ENCODE data around the gene VASH2.

- TF ChIP-seq EZH2 (IDR thresholded peaks at IDR 0.05; ENCODE audit: low read depth, unreplicated experiment), result no peak
- no peak for TF ChIP-seq CTCF (conservative IDR thresholded peaks at IDR 0.05; ENCODE audit: low read depth in 2 of 2)
- TF ChIP-seq POLR2AphosphoS5 (IDR thresholded peaks at IDR 0.05; ENCODE audit: low read depth), result peak; percentile 34; the same call in 1 of the 2 replicates
- TF ChIP-seq REST (IDR thresholded peaks at IDR 0.05; ENCODE audit: unreplicated experiment), result no peak
- TF ChIP-seq CREB1 (CRISPR knock-in tag; IDR thresholded peaks at IDR 0.05; ENCODE audit: low read depth), result no peak
- TF ChIP-seq ETS1 (IDR thresholded peaks at IDR 0.05), result no peak
- no peak for TF ChIP-seq EZH2phosphoT487 (IDR thresholded peaks at IDR 0.05; ENCODE audit: unreplicated experiment)
- no peak for TF ChIP-seq JUNB (IDR thresholded peaks at IDR 0.05; ENCODE audit: unreplicated experiment)
- no peak for TF ChIP-seq ZNF331 (CRISPR knock-in tag; IDR thresholded peaks at IDR 0.05; ENCODE audit: low read depth)
Measured at GRCh38 chr1:212951126-212951946, 995 bp downstream of the VASH2 start.
